GM12891 (cell line): ENCODE data around the gene ACSM4.

ENCODE experiments used
- PAX5 ChIP-seq: IDR thresholded peaks from 2 replicates; pipeline ENCODE4 v1.6.1; 2011; ENCODE audit warnings: low read length, moderate library complexity, mild to moderate bottlenecking; ENCODE audit not compliant: insufficient read depth, severe bottlenecking
- POLR2A ChIP-seq: IDR thresholded peaks from 2 replicates; pipeline ENCODE4 v1.6.1; 2011; ENCODE audit warnings: low read depth, low read length, control low read depth
- POLR2AphosphoS5 ChIP-seq: IDR thresholded peaks from 2 replicates; pipeline ENCODE4 v1.6.1; 2011; ENCODE audit warnings: low read depth, low read length, control low read depth
- TAF1 ChIP-seq: IDR thresholded peaks from 2 replicates; pipeline ENCODE4 v1.6.1; 2011; ENCODE audit warnings: low read depth, low read length, control low read depth

- TF ChIP-seq POLR2AphosphoS5, result no peak
- TF ChIP-seq POLR2A, result no peak
- TF ChIP-seq PAX5, result no peak
- TF ChIP-seq TAF1, result no peak
Observed at GRCh38 chr12:7259060-7259459, 44.8 kb upstream of the ACSM4 start.
